ENCODE measurements around the gene SLC2A8. TPM values are rescaled to one million over a fixed set of nuclear protein-coding genes. Genes with fewer than 3 reads are reported as not detected.

The SLC2A8 gene
- total RNA-seq, 1 experiment from 2014 or later = 17.4 TPM

GRCh38 chr9:127457191-127457878, 60.4 kb downstream of the SLC2A8 start:
- Histone ChIP-seq H3K27ac (no peak overlapping the region), H3K36me3 (peaks cover 19% of the 10 kb centered on the region), H3K9me3 (replicated peaks) (no peaks in the 10 kb centered on the region), H3K4me1 (replicated peaks) (peaks cover 2% of the 10 kb centered on the region), H3K27me3 (replicated peaks) (no peaks in the 10 kb centered on the region), H3K4me3 (no peak overlapping the region)
- no peak for DNase-seq (ENCODE audit: low read depth in 1 of 2, low spot score in 2 of 2)

Other genes starting within 250 kb of the SLC2A8 start
- 0.22 and 2.0 TPM in 2 replicates for gene GARNL3, start 132.4 kb upstream of the SLC2A8 start, total RNA-seq (2014; rRNA removed; shearing (Covaris generic))
- 7.1 and 7.6 TPM in 2 replicates for gene ZNF79, start 27.2 kb downstream of the SLC2A8 start, total RNA-seq (2014; rRNA removed; shearing (Covaris generic))
- 1,639 and 1,700 TPM in 2 replicates for gene RPL12, start 54.2 kb downstream of the SLC2A8 start, total RNA-seq (2014; rRNA removed; shearing (Covaris generic))
- 5.3 and 6.9 TPM in 2 replicates for gene LRSAM1, start 54.3 kb downstream of the SLC2A8 start, total RNA-seq (2014; rRNA removed; shearing (Covaris generic))
- gene STXBP1, start 215.1 kb downstream of the SLC2A8 start, total RNA-seq (2014; rRNA removed; shearing (Covaris generic)) = 18.4 and 72.6 TPM in 2 replicates